GM23338 (cell line): Measurements from ENCODE around the gene DDX54. TPM values are rescaled to one million over a fixed set of nuclear protein-coding genes. Genes with fewer than 3 reads are reported as not detected.

Experiments
- ATAC-seq: fragments of 200-7000 bp; cut with Tn5 transposase; 3 replicates; pipeline ENCODE4 v1.9.1; 2020
- DNase-seq: peaks from one replicate; pipeline ENCODE4 v3.0.0-alpha.2; 2015; ENCODE audit warnings: low spot score
- H2AFZ ChIP-seq: fragments of 200-600 bp; sonication (generic); 2 replicates; pipeline ENCODE4 v1.8.0; 2016; ENCODE audit warnings: antibody characterized with exemption, mild to moderate bottlenecking, moderate library complexity
- H3F3A ChIP-seq: fragments of 200-600 bp; sonication (generic); replicated peaks from 2 replicates; pipeline ENCODE4 v1.8.0; 2017; ENCODE audit warnings: antibody characterized with exemption, mixed run types, low read depth
- H3K27ac ChIP-seq: fragments of 200-600 bp; sonication (generic); 2 replicates; pipeline ENCODE4 v1.6.1; 2016; ENCODE audit warnings: low read depth
- H3K27me3 ChIP-seq: fragments of 200-600 bp; sonication (generic); 2 replicates; pipeline ENCODE4 v1.8.0; 2016; ENCODE audit warnings: mild to moderate bottlenecking, mixed run types, moderate library complexity; ENCODE audit not compliant: insufficient read depth
- H3K36me3 ChIP-seq: fragments of 200-600 bp; sonication (generic); 2 replicates; pipeline ENCODE4 v1.8.0; 2016; ENCODE audit warnings: mild to moderate bottlenecking; ENCODE audit not compliant: insufficient read depth
- H3K4me1 ChIP-seq: fragments of 200-600 bp; sonication (generic); 2 replicates; pipeline ENCODE4 v1.8.0; 2016; ENCODE audit warnings: mild to moderate bottlenecking, moderate library complexity; ENCODE audit not compliant: insufficient read depth
- H3K4me2 ChIP-seq: fragments of 200-600 bp; sonication (generic); 2 replicates; pipeline ENCODE4 v1.7.1; 2017; ENCODE audit warnings: mixed run types
- H3K4me3 ChIP-seq: fragments of 200-600 bp; sonication (generic); 2 replicates; pipeline ENCODE4 v1.6.1; 2016; ENCODE audit warnings: mixed run types
- H3K79me2 ChIP-seq: fragments of 200-600 bp; sonication (generic); replicated peaks from 2 replicates; pipeline ENCODE4 v1.8.0; 2017; ENCODE audit warnings: mild to moderate bottlenecking; ENCODE audit not compliant: insufficient read depth
- H3K9me2 ChIP-seq: fragments of 200-600 bp; sonication (generic); 2 replicates; pipeline ENCODE4 v1.8.0; 2017; ENCODE audit not compliant: insufficient read depth
- H4K20me1 ChIP-seq: fragments of 200-600 bp; sonication (generic); replicated peaks from 2 replicates; pipeline ENCODE4 v1.8.0; 2017; ENCODE audit warnings: mild to moderate bottlenecking; ENCODE audit not compliant: insufficient read depth
- H3K27ac Mint-ChIP-seq: 2 replicates; pipeline ENCODE4 v1.8.0; 2020; ENCODE audit warnings: inconsistent platforms, mild to moderate bottlenecking, moderate library complexity, mixed read lengths
- H3K27me3 Mint-ChIP-seq: 3 replicates; pipeline ENCODE4 v1.8.0; 2022; ENCODE audit warnings: low read depth, mild to moderate bottlenecking, moderate library complexity, mixed read lengths, inconsistent platforms; ENCODE audit not compliant: insufficient read depth, poor library complexity
- H3K36me3 Mint-ChIP-seq: 3 replicates; pipeline ENCODE4 v1.8.0; 2021; ENCODE audit warnings: low read depth, mild to moderate bottlenecking, inconsistent platforms, moderate library complexity, mixed read lengths
- H3K4me1 Mint-ChIP-seq: 3 replicates; pipeline ENCODE4 v1.8.0; 2020; ENCODE audit warnings: mild to moderate bottlenecking, inconsistent platforms, mixed read lengths
- H3K4me3 Mint-ChIP-seq: 3 replicates; pipeline ENCODE4 v1.8.0; 2021; ENCODE audit warnings: moderate library complexity, mild to moderate bottlenecking, inconsistent platforms, mixed read lengths
- H3K9me3 Mint-ChIP-seq: 3 replicates; pipeline ENCODE4 v1.8.0; 2020; ENCODE audit warnings: moderate library complexity, mild to moderate bottlenecking, inconsistent platforms, mixed read lengths
- CREB1 ChIP-seq: fragments of 250-450 bp; sonication (Bioruptor Pico); IDR thresholded peaks from 2 replicates; pipeline ENCODE4 v1.5.0; 2020; ENCODE audit warnings: low read depth, mild to moderate bottlenecking, moderate library complexity
- CTCF ChIP-seq, 2 experiments: fragments of 200-600 bp in 1 of 2; sonication (generic) in 1 of 2; conservative IDR thresholded peaks; 2 replicates each; pipeline versions ENCODE4 v1.5.1 to v1.6.1; 2016 to 2017; ENCODE audit warnings: antibody characterized with exemption in 2 of 2, low read depth in 2 of 2, mild to moderate bottlenecking in 2 of 2, moderate library complexity in 1 of 2
- ETS1 ChIP-seq: IDR thresholded peaks from 2 replicates; pipeline ENCODE4 v1.6.1; 2016; ENCODE audit warnings: antibody characterized with exemption
- EZH2phosphoT487 ChIP-seq: fragments of 200-600 bp; sonication (generic); IDR thresholded peaks from one replicate; pipeline ENCODE4 v1.8.1; 2018; ENCODE audit warnings: antibody characterized with exemption; ENCODE audit not compliant: unreplicated experiment
- JUNB ChIP-seq: IDR thresholded peaks from one replicate; pipeline ENCODE4 v1.6.1; 2016; ENCODE audit warnings: antibody characterized with exemption; ENCODE audit not compliant: unreplicated experiment
- POLR2AphosphoS5 ChIP-seq: IDR thresholded peaks from 2 replicates; pipeline ENCODE4 v1.6.1; 2016; ENCODE audit warnings: antibody characterized with exemption, low read depth
- REST ChIP-seq: IDR thresholded peaks from one replicate; pipeline ENCODE4 v1.6.1; 2018; ENCODE audit warnings: antibody characterized with exemption; ENCODE audit not compliant: unreplicated experiment
- STAT1 ChIP-seq: IDR thresholded peaks from one replicate; pipeline ENCODE4 v1.6.1; 2016; ENCODE audit warnings: antibody characterized with exemption; ENCODE audit not compliant: unreplicated experiment
- ZNF114 ChIP-seq: fragments of 250-450 bp; sonication (Bioruptor Pico); IDR thresholded peaks from 2 replicates; pipeline ENCODE4 v1.5.0; 2020; ENCODE audit warnings: mild to moderate bottlenecking, moderate library complexity
- ZNF331 ChIP-seq: fragments of 250-450 bp; sonication (Bioruptor Pico); IDR thresholded peaks from 2 replicates; pipeline ENCODE4 v1.5.0; 2020; ENCODE audit warnings: low read depth, mild to moderate bottlenecking, moderate library complexity
- polyA plus RNA-seq: library from polyadenylated mRNA; unstranded; fragments of >200 nt; fragmentation: Nextera tagmentation; extraction: Ambion mirVana; gene quantifications from 2 replicates; pipeline ENCODE4 v1.2.1, GENCODE V29; 2016
- total RNA-seq: library from RNA; depleted of rRNA; stranded (reverse); fragments of >200 nt; shearing (Covaris generic); gene quantifications from 2 replicates; pipeline ENCODE4 v1.2.3, GENCODE V29; 2014

Gene DDX54
- total and polyA plus RNA-seq, 2 experiments from 2014 or later: 84.1 to 89.4 TPM

- TF ChIP-seq REST (no peak), STAT1 (no peak), CTCF (conservative IDR thresholded peaks at IDR 0.05; ENCODE audit: low read depth in 2 of 2) (no peak)
These were observed 35.4 kb upstream of the DDX54 start (continued) for GRCh38 chr12:113220593-113221180.

GRCh38 chr12:113216027-113216426, 30.7 kb upstream of the DDX54 start:
- Histone ChIP-seq H3K36me3 (no peaks in the 10 kb centered on the region), H2AFZ (no peak overlapping the region), H3K79me2 (no peaks in the 10 kb centered on the region), H3K4me1 (peaks cover 3% of the 10 kb centered on the region; the same call in 1 of the 2 replicates), H3K9me2 (no peaks in the 10 kb centered on the region), H3K27ac (no peak overlapping the region), H3K4me3 (no peak overlapping the region), H4K20me1 (no peaks in the 10 kb centered on the region), H3K27me3 (no peaks in the 10 kb centered on the region), H3K4me2 (no peak overlapping the region), H3F3A (0 out of 2 replicates have a peak, but pooled peaks cover 4% of the 10 kb centered on the region)
- DNase-seq: no peak
- peaks cover 2% of the 10 kb centered on the region; the same call in 2 of the 3 replicates for H3K4me1 Mint-ChIP-seq
- no peaks in the 10 kb centered on the region for H3K36me3 Mint-ChIP-seq
- no peak for TF ChIP-seq JUNB
- no peak for TF ChIP-seq POLR2AphosphoS5
- TF ChIP-seq ETS1: no peak
- TF ChIP-seq EZH2phosphoT487: no peak
- TF ChIP-seq ZNF331 (CRISPR knock-in tag): no peak
- TF ChIP-seq CREB1 (CRISPR knock-in tag): no peak
- no peak for TF ChIP-seq REST
- TF ChIP-seq CTCF (conservative IDR thresholded peaks at IDR 0.05; ENCODE audit: low read depth in 2 of 2): no peak
- no peak for TF ChIP-seq ZNF114
- H3K27ac Mint-ChIP-seq: no peak overlapping the region
- H3K4me3 Mint-ChIP-seq: no peak overlapping the region
- H3K9me3 Mint-ChIP-seq: no peaks in the 10 kb centered on the region
- H3K27me3 Mint-ChIP-seq: peaks cover 4% of the 10 kb centered on the region
- no peak for ATAC-seq
